ENCODE data around the gene SMAD2.

- TF ChIP-seq CTCF (IDR thresholded peaks at IDR 0.05), result no peak
- TF ChIP-seq POLR2A (IDR thresholded peaks at IDR 0.05), result no peak
These were observed 151.1 kb downstream of the SMAD2 start for GRCh38 chr18:47779381-47779780.

Measured in testis (tissue), 2 donors.